Jurkat, Clone E6-1 (cell line): ENCODE results near the gene TIMM44.
A peak's percentile ranks its signal among the peaks of the same experiment; 100 is the strongest.
"Not testable (repeated sequence)": the region's sequence is repeated elsewhere in the genome, so short reads cannot be mapped to it uniquely, and the experiment has no call there.

Experiments used
- DNase-seq: peaks from one replicate; pipeline ENCODE4 v3.0.0-alpha.2; 2011; ENCODE audit warnings: low read depth, low spot score
- H3K4me3 ChIP-seq: 2 replicates; pipeline ENCODE4 v1.5.1; 2011; ENCODE audit warnings: mild to moderate bottlenecking, low read length, control low read depth, moderate library complexity

TIMM44 gene

GRCh38 chr19:7918615-7919421 lies 24.6 kb downstream of the TIMM44 start:
- DNase-seq: no peak
- H3K4me3 ChIP-seq: no peak overlapping the region

GRCh38 chr19:7918062-7918614 lies 25.3 kb downstream of the TIMM44 start:
- DNase-seq, H3K4me3 ChIP-seq: not testable (repeated sequence)

GRCh38 chr19:7917267-7918061 lies 26.0 kb downstream of the TIMM44 start:
- H3K4me3 ChIP-seq: no peak overlapping the region
- DNase-seq: no peak

- DNase-seq: no peak
- 0 out of 2 replicates have a peak overlapping the region, but pooled peaks have one; percentile 23 for H3K4me3 ChIP-seq
These were observed 26.6 kb downstream of the TIMM44 start for GRCh38 chr19:7916955-7917266.

GRCh38 chr19:7916103-7916954 lies 27.1 kb downstream of the TIMM44 start:
- peak; percentile 41 for DNase-seq
- peak overlapping the region; percentile 54 for H3K4me3 ChIP-seq

- DNase-seq: no peak
- H3K4me3 ChIP-seq: peak overlapping the region; percentile 54
These were observed 28.0 kb downstream of the TIMM44 start for GRCh38 chr19:7915250-7916102.

GRCh38 chr19:7914598-7915045 lies 28.8 kb downstream of the TIMM44 start, which contains the start of gene TGFBR3L:
Gene TGFBR3L, plus strand, starts transcription at chr19:7914830.
- peak within 1 kb of the TSS; percentile 54 for H3K4me3 ChIP-seq
- no peak for DNase-seq

GRCh38 chr19:7914099-7914498 lies 29.4 kb downstream of the TIMM44 start:
- H3K4me3 ChIP-seq: no peak overlapping the region
- DNase-seq: no peak

GRCh38 chr19:7913652-7914051 lies 29.8 kb downstream of the TIMM44 start:
- no peak for DNase-seq

GRCh38 chr19:7912697-7913564 lies 30.5 kb downstream of the TIMM44 start:
- DNase-seq: no peak
- no peak overlapping the region for H3K4me3 ChIP-seq

More at GRCh38 chr19:7913652-7914051, 29.8 kb downstream of the TIMM44 start:
- no peak overlapping the region for H3K4me3 ChIP-seq

GRCh38 chr19:7912144-7912696 lies 31.2 kb downstream of the TIMM44 start:
- no peak for DNase-seq
- no peak overlapping the region for H3K4me3 ChIP-seq

GRCh38 chr19:7911508-7912143 lies 31.8 kb downstream of the TIMM44 start:
- H3K4me3 ChIP-seq: no peak overlapping the region
- DNase-seq: no peak

- no peak for DNase-seq
- no peak overlapping the region for H3K4me3 ChIP-seq
These were observed 32.9 kb downstream of the TIMM44 start for GRCh38 chr19:7910321-7911161.

GRCh38 chr19:7909471-7910067 lies 33.9 kb downstream of the TIMM44 start:
- DNase-seq: no peak
- H3K4me3 ChIP-seq: no peak overlapping the region

GRCh38 chr19:7908742-7909461 lies 34.6 kb downstream of the TIMM44 start:
- H3K4me3 ChIP-seq: no peak overlapping the region
- no peak for DNase-seq
